ENCODE measurements around the gene CACNA2D3.
A peak's percentile ranks its signal among the peaks of the same experiment; 100 is the strongest.
"Not testable (repeated sequence)": the region's sequence is repeated elsewhere in the genome, so short reads cannot be mapped to it uniquely, and the experiment has no call there.

The CACNA2D3 gene

GRCh38 chr3:54977946-54978345 is 855.6 kb downstream of the CACNA2D3 start:
- not testable (repeated sequence) for DNase-seq

GRCh38 chr3:54982807-54983206 is 860.5 kb downstream of the CACNA2D3 start:
- no peak for DNase-seq

- no peak for DNase-seq
These were observed 861.1 kb downstream of the CACNA2D3 start for GRCh38 chr3:54983266-54984099.

GRCh38 chr3:54985856-54986255 is 863.5 kb downstream of the CACNA2D3 start:
- DNase-seq, result no peak

GRCh38 chr3:54986294-54986693 is 863.9 kb downstream of the CACNA2D3 start:
- DNase-seq, result no peak

GRCh38 chr3:54987719-54988118 is 865.4 kb downstream of the CACNA2D3 start:
- no peak for DNase-seq

- peak; percentile 89 for DNase-seq
These were observed 866.0 kb downstream of the CACNA2D3 start for GRCh38 chr3:54988302-54988837.

- no peak for DNase-seq
These were observed 866.7 kb downstream of the CACNA2D3 start for GRCh38 chr3:54988838-54989630.

GRCh38 chr3:54994111-54994513 is 871.8 kb downstream of the CACNA2D3 start:
- no peak for DNase-seq

- peak; percentile 94 for DNase-seq
These were observed 876.8 kb downstream of the CACNA2D3 start for GRCh38 chr3:54999159-54999558.

GRCh38 chr3:54999811-55000210 is 877.5 kb downstream of the CACNA2D3 start:
- DNase-seq, result no peak

GRCh38 chr3:55000546-55000945 is 878.2 kb downstream of the CACNA2D3 start:
- DNase-seq, result peak; percentile 92

GRCh38 chr3:55000953-55001352 is 878.6 kb downstream of the CACNA2D3 start:
- no peak for DNase-seq

- DNase-seq, result no peak
These were observed 880.1 kb downstream of the CACNA2D3 start for GRCh38 chr3:55002416-55002930.

- DNase-seq, result no peak
These were observed 883.9 kb downstream of the CACNA2D3 start for GRCh38 chr3:55006244-55006676.

GRCh38 chr3:55007971-55008370 is 885.6 kb downstream of the CACNA2D3 start:
- DNase-seq, result no peak

GRCh38 chr3:55009372-55009771 is 887.0 kb downstream of the CACNA2D3 start:
- no peak for DNase-seq

GRCh38 chr3:55012091-55012490 is 889.7 kb downstream of the CACNA2D3 start:
- DNase-seq, result no peak

- DNase-seq, result peak; percentile 44
These were observed 891.0 kb downstream of the CACNA2D3 start for GRCh38 chr3:55013145-55013925.

- DNase-seq, result peak; percentile 8
These were observed 891.7 kb downstream of the CACNA2D3 start for GRCh38 chr3:55014081-55014480.

- DNase-seq, result no peak
These were observed 892.6 kb downstream of the CACNA2D3 start for GRCh38 chr3:55014906-55015305.

GRCh38 chr3:55017876-55018275 is 895.5 kb downstream of the CACNA2D3 start:
- peak; percentile 27 for DNase-seq

All from fibroblast of skin of back (primary cell).